GM23248 (cell line): ENCODE results near the gene ZNRF1. TPM values are rescaled to one million over a fixed set of nuclear protein-coding genes. Genes with fewer than 3 reads are reported as not detected.

Source experiments
- DNase-seq: peaks from one replicate; pipeline ENCODE4 v3.0.0-alpha.2; 2015
- H2AFZ ChIP-seq: fragments of 200-600 bp; sonication (generic); 2 replicates; pipeline ENCODE4 v1.6.1; 2016; ENCODE audit warnings: antibody characterized with exemption
- H3F3A ChIP-seq: fragments of 200-600 bp; sonication (generic); 2 replicates; pipeline ENCODE4 v1.6.1; 2016; ENCODE audit warnings: mild to moderate bottlenecking, antibody characterized with exemption, mixed run types; ENCODE audit not compliant: insufficient read depth
- H3K27ac ChIP-seq: fragments of 200-600 bp; sonication (generic); 2 replicates; pipeline ENCODE4 v1.5.1; 2016; ENCODE audit warnings: mild to moderate bottlenecking
- H3K27me3 ChIP-seq: fragments of 200-600 bp; sonication (generic); replicated peaks from 2 replicates; pipeline ENCODE4 v1.6.1; 2016; ENCODE audit warnings: mild to moderate bottlenecking; ENCODE audit not compliant: insufficient read depth
- H3K36me3 ChIP-seq: fragments of 200-600 bp; sonication (generic); 2 replicates; pipeline ENCODE4 v1.6.1; 2016; ENCODE audit warnings: low read depth, mild to moderate bottlenecking
- H3K4me1 ChIP-seq: fragments of 200-600 bp; sonication (generic); 2 replicates; pipeline ENCODE4 v1.6.1; 2016; ENCODE audit warnings: mild to moderate bottlenecking; ENCODE audit not compliant: insufficient read depth
- H3K4me2 ChIP-seq: fragments of 200-600 bp; sonication (generic); one replicate; pipeline ENCODE4 v1.6.1; 2016; ENCODE audit warnings: mild to moderate bottlenecking; ENCODE audit not compliant: unreplicated experiment
- H3K4me3 ChIP-seq: fragments of 200-600 bp; sonication (generic); 2 replicates; pipeline ENCODE4 v1.5.1; 2016; ENCODE audit warnings: mild to moderate bottlenecking
- H3K79me2 ChIP-seq: fragments of 200-600 bp; sonication (generic); 2 replicates; pipeline ENCODE4 v1.6.1; 2016; ENCODE audit warnings: mild to moderate bottlenecking; ENCODE audit not compliant: insufficient read depth
- H3K9ac ChIP-seq: fragments of 200-600 bp; sonication (generic); 2 replicates; pipeline ENCODE4 v1.6.1; 2016; ENCODE audit warnings: mild to moderate bottlenecking
- H3K9me2 ChIP-seq: fragments of 200-600 bp; sonication (generic); 2 replicates; pipeline ENCODE4 v1.6.1; 2016; ENCODE audit warnings: mixed run types, mild to moderate bottlenecking, moderate library complexity; ENCODE audit not compliant: insufficient read depth
- H3K9me3 ChIP-seq: fragments of 200-600 bp; sonication (generic); one replicate; pipeline ENCODE4 v1.6.1; 2017; ENCODE audit warnings: low read depth
- H4K20me1 ChIP-seq: fragments of 200-600 bp; sonication (generic); 2 replicates; pipeline ENCODE4 v1.6.0; 2016; ENCODE audit not compliant: insufficient read depth
- EZH2 ChIP-seq: fragments of 200-600 bp; sonication (generic); IDR thresholded peaks from 2 replicates; pipeline ENCODE4 v1.6.1; 2018; ENCODE audit warnings: antibody characterized with exemption, mild to moderate bottlenecking; ENCODE audit not compliant: insufficient read depth, poor library complexity, severe bottlenecking
- EZH2phosphoT487 ChIP-seq: fragments of 200-600 bp; sonication (generic); IDR thresholded peaks from 2 replicates; pipeline ENCODE4 v1.6.1; 2018; ENCODE audit warnings: antibody characterized with exemption, moderate library complexity, mild to moderate bottlenecking, low read depth; ENCODE audit not compliant: insufficient read depth
- WGBS, 2 experiments: methylation state at CpG; one replicate each; pipeline ENCODE4 v1.1.6; 2015 to 2017; ENCODE audit warnings: low lambda C conversion rate in 2 of 2, low coverage in 1 of 2; ENCODE audit errors: missing lambda C conversion rate in 2 of 2; 5-methylcytosine and 5-hydroxymethylcytosine counted together
- in situ Hi-C: fragments of 300-500 bp; cut with MboI; formaldehyde crosslinking; loops from 2 replicates; pipeline ENCODE4 v1.15.0; 2020
- polyA plus RNA-seq: library from polyadenylated mRNA; unstranded; fragments of >200 nt; fragmentation: Nextera tagmentation; extraction: Ambion mirVana; gene quantifications from 2 replicates; pipeline ENCODE4 v1.2.1, GENCODE V29; 2016
- total RNA-seq: library from RNA; depleted of rRNA; stranded (reverse); fragments of >200 nt; shearing (Covaris generic); gene quantifications from 2 replicates; pipeline ENCODE4 v1.2.3, GENCODE V29; 2014

The ZNRF1 gene
- total and polyA plus RNA-seq, 2 experiments from 2014 or later = 7.1 to 17.2 TPM

DNA sequence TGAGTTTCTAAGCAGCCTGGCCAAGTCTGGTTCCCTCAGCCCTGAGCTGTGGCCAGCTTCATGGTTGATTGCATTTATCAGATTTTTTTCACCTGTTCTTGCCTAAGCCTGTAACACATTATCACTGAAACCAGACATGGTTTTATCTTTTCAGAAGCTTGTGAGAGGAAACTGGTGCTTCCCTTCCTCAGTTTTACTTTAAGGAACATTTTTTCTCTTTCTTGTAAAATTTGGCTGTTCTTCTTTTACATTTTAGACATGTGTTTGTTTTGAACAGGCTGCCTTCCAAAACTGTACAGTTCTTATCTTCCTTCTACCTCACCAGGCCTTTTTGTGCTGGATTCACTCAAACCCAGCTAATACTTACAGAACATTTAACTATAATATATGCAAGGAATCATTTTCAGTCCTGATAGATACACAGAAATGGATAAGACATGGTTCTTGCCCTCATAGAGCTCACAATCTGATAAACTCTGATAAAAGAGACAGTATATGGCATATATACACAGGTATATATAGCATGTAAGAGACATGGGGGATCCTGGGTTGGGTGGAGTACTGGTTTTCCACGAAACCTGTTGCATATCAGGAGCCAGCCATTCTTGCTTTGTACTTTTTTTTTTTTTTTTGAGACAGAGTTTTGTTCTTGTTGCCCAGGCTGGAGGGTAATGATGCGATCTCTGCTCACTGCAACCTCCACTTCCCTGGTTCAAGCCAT lies 44.5 kb downstream of the ZNRF1 start:
- H3K9ac ChIP-seq = no peak overlapping the region
- H3K9me3 ChIP-seq = no peaks in the 10 kb centered on the region
- H3K4me3 ChIP-seq = no peak overlapping the region
- TF ChIP-seq EZH2phosphoT487 (no peak), EZH2 (no peak)
- H3F3A ChIP-seq = peaks cover 6% of the 10 kb centered on the region; the same call in 1 of the 2 replicates
- in situ Hi-C loops = no loop called here
- H4K20me1 ChIP-seq = no peaks in the 10 kb centered on the region
- no peak overlapping the region for H3K4me2 ChIP-seq
- H3K9me2 ChIP-seq = no peaks in the 10 kb centered on the region
- H3K27me3 ChIP-seq = no peaks in the 10 kb centered on the region
- DNase-seq = no peak
- no peak overlapping the region for H3K27ac ChIP-seq
- peaks cover 80% of the 10 kb centered on the region for H3K79me2 ChIP-seq
- H3K36me3 ChIP-seq = no peaks in the 10 kb centered on the region
- H2AFZ ChIP-seq = no peak overlapping the region
- 98 to 100% methylated on average over 1 to 2 of the region's 2 CpGs for WGBS, 2 experiments
- H3K4me1 ChIP-seq = peaks cover 14% of the 10 kb centered on the region

DNA sequence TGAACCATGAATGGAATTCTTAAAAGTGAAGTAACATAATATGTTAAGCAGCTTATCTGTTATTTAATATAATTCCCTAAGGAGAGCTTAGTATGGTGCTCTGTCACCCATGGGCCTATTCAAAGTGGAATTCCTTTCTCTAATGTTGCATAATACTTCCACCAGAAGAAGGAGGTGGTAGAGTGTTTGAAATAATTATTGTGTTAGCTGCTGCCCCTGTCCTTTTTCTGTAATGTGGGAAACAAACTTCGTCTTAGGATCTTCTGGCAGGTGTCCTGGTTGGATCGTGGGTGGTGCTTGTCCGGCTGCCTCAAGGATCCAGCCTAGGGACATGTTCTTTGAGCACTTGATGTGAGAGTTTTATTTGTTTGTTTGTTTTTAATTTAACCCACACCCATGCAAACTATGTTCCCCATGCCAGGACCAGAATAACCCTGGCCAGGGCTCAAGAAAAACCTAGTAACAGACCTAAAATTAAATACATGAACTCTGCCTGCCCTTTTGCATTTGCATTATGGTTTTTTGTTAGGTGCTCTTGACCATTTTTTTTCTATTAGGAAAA lies 46.1 kb downstream of the ZNRF1 start:
- Histone ChIP-seq H3K27ac (0 out of 2 replicates have a peak overlapping the region, but pooled peaks have one; percentile 8), H4K20me1 (no peaks in the 10 kb centered on the region)

DNA sequence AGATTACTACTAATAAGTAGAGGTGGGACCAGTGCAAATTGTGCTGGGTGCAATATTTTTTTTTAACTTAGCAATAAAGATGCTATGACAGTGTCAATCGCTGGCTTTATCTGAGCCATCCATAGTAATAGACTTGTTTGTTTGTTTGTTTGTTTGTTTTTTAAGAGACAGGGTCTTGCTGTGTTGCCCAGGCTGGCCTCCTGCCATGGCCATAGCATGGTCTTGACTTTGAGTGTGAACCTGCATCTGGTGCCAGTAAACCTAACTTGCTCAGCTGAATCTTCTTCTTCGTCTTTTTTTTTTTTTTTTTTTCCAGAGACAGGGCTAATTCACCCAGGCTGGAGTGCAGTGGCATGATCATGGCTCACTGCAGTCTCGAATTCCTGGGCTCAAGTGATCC lies 46.6 kb downstream of the ZNRF1 start:
- Histone ChIP-seq H3K4me1 (peaks cover 14% of the 10 kb centered on the region), H3K27ac (0 out of 2 replicates have a peak overlapping the region, but pooled peaks have one; percentile 8), H4K20me1 (no peaks in the 10 kb centered on the region), H3K9ac (no peak overlapping the region), H3K9me3 (no peaks in the 10 kb centered on the region), H2AFZ (no peak overlapping the region), H3K4me2 (peak overlapping the region; percentile 9), H3K79me2 (peaks cover 83% of the 10 kb centered on the region), H3K9me2 (no peaks in the 10 kb centered on the region), H3K27me3 (no peaks in the 10 kb centered on the region), H3F3A (peaks cover 6% of the 10 kb centered on the region; the same call in 1 of the 2 replicates), H3K4me3 (no peak overlapping the region), H3K36me3 (no peaks in the 10 kb centered on the region)
- 14 to 29% methylated on average over 3 of the region's 3 CpGs for WGBS, 2 experiments
- TF ChIP-seq EZH2 (no peak), EZH2phosphoT487 (no peak)
- in situ Hi-C loops = no loop called here
- no peak for DNase-seq

More for the DNA sequence above, 46.1 kb downstream of the ZNRF1 start:
- Histone ChIP-seq H3K4me1 (peaks cover 14% of the 10 kb centered on the region), H3K36me3 (no peaks in the 10 kb centered on the region), H3K9me3 (no peaks in the 10 kb centered on the region), H3K9me2 (no peaks in the 10 kb centered on the region), H2AFZ (no peak overlapping the region), H3K9ac (no peak overlapping the region), H3F3A (peaks cover 6% of the 10 kb centered on the region; the same call in 1 of the 2 replicates), H3K4me2 (peak overlapping the region; percentile 9), H3K4me3 (no peak overlapping the region), H3K79me2 (peaks cover 82% of the 10 kb centered on the region), H3K27me3 (no peaks in the 10 kb centered on the region)
- in situ Hi-C loops = no loop called here
- DNase-seq = peak; percentile 56
- WGBS, 2 experiments = 5 to 15% methylated on average over 3 of the region's 3 CpGs
- TF ChIP-seq EZH2phosphoT487 (no peak), EZH2 (no peak)

DNA sequence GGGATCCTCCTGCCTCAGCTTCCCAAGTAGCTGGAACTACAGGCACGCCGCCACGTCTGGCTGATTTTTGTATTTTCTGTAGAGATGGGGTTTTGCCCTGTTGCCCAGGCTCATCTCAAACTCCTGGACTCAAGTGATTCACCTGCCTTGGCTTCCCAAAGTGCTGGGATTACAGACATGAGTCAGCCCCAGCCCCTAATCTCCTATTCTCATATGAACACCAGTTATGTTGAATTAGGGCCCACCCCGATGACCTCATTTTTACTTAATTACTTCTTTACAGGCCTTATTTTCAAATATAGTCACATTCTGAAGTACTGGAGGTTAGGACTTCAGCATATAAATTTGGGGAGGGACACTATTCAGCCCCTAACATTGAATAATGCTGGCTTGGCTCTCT lies 49.2 kb downstream of the ZNRF1 start:
- peaks cover 82% of the 10 kb centered on the region for H3K79me2 ChIP-seq
- in situ Hi-C loops = no loop called here
- no peaks in the 10 kb centered on the region for H3K9me3 ChIP-seq
- no peak overlapping the region for H3K27ac ChIP-seq
- TF ChIP-seq EZH2phosphoT487 (no peak), EZH2 (no peak)
- no peak overlapping the region for H2AFZ ChIP-seq
- no peaks in the 10 kb centered on the region for H4K20me1 ChIP-seq
- 84 to 98% methylated on average over 4 of the region's 4 CpGs for WGBS, 2 experiments
- no peaks in the 10 kb centered on the region for H3K36me3 ChIP-seq
- H3K4me2 ChIP-seq = no peak overlapping the region
- H3F3A ChIP-seq = peaks cover 6% of the 10 kb centered on the region; the same call in 1 of the 2 replicates
- no peak for DNase-seq
- H3K9me2 ChIP-seq = no peaks in the 10 kb centered on the region
- no peak overlapping the region for H3K9ac ChIP-seq
- H3K4me1 ChIP-seq = peaks cover 14% of the 10 kb centered on the region
- no peak overlapping the region for H3K4me3 ChIP-seq
- no peaks in the 10 kb centered on the region for H3K27me3 ChIP-seq
